HL-60 (cell line): Measurements from ENCODE around the gene PIK3C2B.

Experiments
- DNase-seq, 2 experiments: peaks; one replicate each; pipeline ENCODE4 v3.0.0-alpha.2; 2010 to 2020; ENCODE audit warnings: low read depth in 1 of 2, low spot score in 1 of 2
- H3K27ac ChIP-seq: fragments of 250-450 bp; sonication (Bioruptor Pico); replicated peaks from 2 replicates; pipeline ENCODE4 v1.5.1; 2020; ENCODE audit warnings: mild to moderate bottlenecking, moderate library complexity
- H3K27me3 ChIP-seq: fragments of 250-450 bp; sonication (Bioruptor Pico); 2 replicates; pipeline ENCODE4 v1.5.1; 2021; ENCODE audit warnings: mild to moderate bottlenecking, moderate library complexity; ENCODE audit not compliant: insufficient read depth, poor library complexity, severe bottlenecking
- H3K4me3 ChIP-seq: replicated peaks from 2 replicates; pipeline ENCODE4 v1.5.1; 2011; ENCODE audit warnings: mild to moderate bottlenecking, control low read depth, low read length; ENCODE audit not compliant: insufficient read depth
- CTCF ChIP-seq: IDR thresholded peaks from one replicate; pipeline ENCODE4 v1.5.1; 2011; ENCODE audit warnings: low read length, control low read depth, inconsistent platforms; ENCODE audit not compliant: insufficient read depth
- GABPA ChIP-seq: IDR thresholded peaks from 2 replicates; pipeline ENCODE4 v1.6.1; 2012; ENCODE audit warnings: low read depth
- POLR2AphosphoS5 ChIP-seq: IDR thresholded peaks from 2 replicates; pipeline ENCODE4 v1.6.1; 2012; ENCODE audit warnings: low read depth
- REST ChIP-seq: IDR thresholded peaks from 2 replicates; pipeline ENCODE4 v1.6.1; 2012; ENCODE audit warnings: low read depth; ENCODE audit not compliant: insufficient replicate concordance
- SPI1 ChIP-seq: IDR thresholded peaks from 2 replicates; pipeline ENCODE4 v1.6.1; 2012; ENCODE audit warnings: low read depth, mild to moderate bottlenecking, borderline replicate concordance

The PIK3C2B gene

GRCh38 chr1:204475656-204476432, 18.8 kb downstream of the PIK3C2B start:
- no peak overlapping the region for H3K4me3 ChIP-seq
- no peak overlapping the region for H3K27ac ChIP-seq
- DNase-seq = no peak
- TF ChIP-seq GABPA (no peak), REST (no peak), POLR2AphosphoS5 (no peak), SPI1 (peak; percentile 80), CTCF (no peak)
- no peaks in the 10 kb centered on the region for H3K27me3 ChIP-seq

GRCh38 chr1:204473400-204473965, 21.1 kb downstream of the PIK3C2B start:
- no peak overlapping the region for H3K4me3 ChIP-seq
- no peak for DNase-seq
- H3K27me3 ChIP-seq = no peaks in the 10 kb centered on the region
- no peak overlapping the region for H3K27ac ChIP-seq
- TF ChIP-seq CTCF = no peak
- TF ChIP-seq POLR2AphosphoS5 = no peak
- TF ChIP-seq GABPA = no peak

GRCh38 chr1:204472660-204473059, 21.9 kb downstream of the PIK3C2B start:
- Histone ChIP-seq H3K27me3 (no peaks in the 10 kb centered on the region), H3K4me3 (no peak overlapping the region), H3K27ac (no peak overlapping the region)
- no peak for DNase-seq
- TF ChIP-seq GABPA (no peak), CTCF (no peak), REST (no peak), SPI1 (no peak), POLR2AphosphoS5 (no peak)

- TF ChIP-seq CTCF = no peak
- no peak for TF ChIP-seq GABPA
- no peak for TF ChIP-seq POLR2AphosphoS5
- TF ChIP-seq SPI1 = no peak
- TF ChIP-seq REST = no peak
- no peak for DNase-seq
- Histone ChIP-seq H3K4me3 (no peak overlapping the region), H3K27me3 (no peaks in the 10 kb centered on the region), H3K27ac (no peak overlapping the region)
These were observed 22.9 kb downstream of the PIK3C2B start for GRCh38 chr1:204471687-204472086.
